K562 (cell line): ENCODE data around the gene MAN2A1. TPM values are rescaled to one million over a fixed set of nuclear protein-coding genes. Genes with fewer than 3 reads are reported as not detected.

ENCODE experiments used
- ATAC-seq: fragments of 200-7000 bp; cut with Tn5 transposase; 3 replicates; pipeline ENCODE4 v1.9.1; 2020; ENCODE audit warnings: moderate library complexity
- BruUV-seq: library from RNA; stranded (reverse); fragments of 400-500 nt; replicated peaks from 2 replicates; lab custom pipeline; 2021; lab: Mats Ljungman, UMichigan
- CTCF ChIA-PET: fragments of 300-600 bp; formaldehyde crosslinking; extraction: SDS; loops from one replicate; lab custom pipeline; 2021; ENCODE audit warnings: low intra/inter-chr PET ratio; lab: Yijun Ruan, JAX
- POLR2A ChIA-PET: fragments of 300-600, 350-650 bp; sonication (Branson Sonifier 250); formaldehyde crosslinking; extraction: SDS; loops from one replicate; lab custom pipeline; 2021; ENCODE audit warnings: antibody characterized with exemption, inconsistent platforms; lab: Yijun Ruan, JAX
- DNase-seq, 4 experiments: peaks; one replicate each; pipeline versions ENCODE4 v3.0.0 to v3.0.0-alpha.2; 2011 to 2018; ENCODE audit warnings: low spot score in 3 of 4, mixed read lengths in 3 of 4; ENCODE audit errors: extremely low read depth in 1 of 4
- FAIRE-seq: peaks from 2 replicates; lab custom pipeline; 2011; peaks lifted over from hg19 to GRCh38; lab: Jason Lieb, UNC
- H2AFZ ChIP-seq: 2 replicates; pipeline ENCODE4 v1.6.0; 2011; ENCODE audit warnings: low read depth, low read length, control low read depth, inconsistent platforms
- H3K27ac ChIP-seq: fragments of 200-600 bp; 3 replicates; pipeline ENCODE4 v1.8.0; 2011; ENCODE audit warnings: low read depth, mild to moderate bottlenecking, control low read depth, inconsistent platforms, low read length, moderate library complexity, mixed read lengths; ENCODE audit errors: extremely low read depth
- H3K27me3 ChIP-seq, 2 experiments: fragments of 300-600 bp in 1 of 2; 2 replicates in 1 of 2; 3 replicates in 1 of 2; pipeline versions ENCODE4 v1.6.0 to v1.8.0; 2011; ENCODE audit warnings: inconsistent platforms in 2 of 2, low read length in 2 of 2, mild to moderate bottlenecking in 1 of 2, mixed read lengths in 1 of 2, moderate library complexity in 1 of 2; ENCODE audit not compliant: control insufficient read depth in 2 of 2, insufficient read depth in 2 of 2
- H3K36me3 ChIP-seq: fragments of 300-600 bp; 3 replicates; pipeline ENCODE4 v1.8.0; 2011; ENCODE audit warnings: mild to moderate bottlenecking, low read length, inconsistent platforms; ENCODE audit not compliant: control insufficient read depth, insufficient read depth
- H3K4me1 ChIP-seq, 2 experiments: fragments of 200-600 bp in 1 of 2; replicated peaks in 1 of 2; 2 replicates in 1 of 2; 3 replicates in 1 of 2; pipeline versions ENCODE4 v1.5.1 to v1.8.0; 2011; ENCODE audit warnings: inconsistent platforms in 2 of 2, low read length in 2 of 2, mild to moderate bottlenecking in 1 of 2, mixed read lengths in 1 of 2, moderate library complexity in 1 of 2; ENCODE audit not compliant: control insufficient read depth in 2 of 2, insufficient read depth in 2 of 2
- H3K4me2 ChIP-seq: 2 replicates; pipeline ENCODE4 v1.6.1; 2011; ENCODE audit warnings: low read length, control low read depth, inconsistent platforms, mixed read lengths; ENCODE audit not compliant: insufficient read depth
- H3K4me3 ChIP-seq: fragments of 200-600 bp; sonication (generic), shearing (Covaris generic); 2 replicates; pipeline ENCODE4 v1.5.1; 2016; ENCODE audit warnings: control low read depth, inconsistent platforms
- H3K79me2 ChIP-seq: fragments of 200-600 bp; 3 replicates; pipeline ENCODE4 v1.8.0; 2011; ENCODE audit warnings: low read length, inconsistent platforms; ENCODE audit not compliant: control insufficient read depth, insufficient read depth
- H3K9ac ChIP-seq, 2 experiments: 2 replicates each; pipeline versions ENCODE4 v1.6.0 to v1.6.1; 2011; ENCODE audit warnings: low read depth in 2 of 2, low read length in 2 of 2, control low read depth in 1 of 2, inconsistent platforms in 1 of 2, mild to moderate bottlenecking in 1 of 2, mixed read lengths in 1 of 2; ENCODE audit not compliant: insufficient read depth in 1 of 2
- H3K9me1 ChIP-seq: one replicate; pipeline ENCODE4 v1.6.0; 2011; ENCODE audit warnings: inconsistent platforms, mild to moderate bottlenecking, low read length, moderate library complexity; ENCODE audit not compliant: control insufficient read depth, insufficient read depth
- H3K9me3 ChIP-seq: replicated peaks from 2 replicates; pipeline ENCODE4 v1.5.1; 2011; ENCODE audit warnings: low read depth, low read length, inconsistent platforms; ENCODE audit not compliant: control insufficient read depth, insufficient read depth
- H4K20me1 ChIP-seq: replicated peaks from 2 replicates; pipeline ENCODE4 v1.6.1; 2011; ENCODE audit warnings: low read length, inconsistent platforms, mixed read lengths; ENCODE audit not compliant: control insufficient read depth, insufficient read depth
- CREB1 ChIP-seq, 2 experiments: sonication (generic) in 1 of 2; formaldehyde crosslinking in 1 of 2; IDR thresholded peaks; 2 replicates each; pipeline versions ENCODE4 v1.6.1 to v1.8.0; 2012 to 2022; ENCODE audit warnings: inconsistent platforms in 1 of 2, mild to moderate bottlenecking in 1 of 2, missing genetic modification reagents in 1 of 2, moderate library complexity in 1 of 2
- EP400 ChIP-seq: fragments of 450-650 bp; IDR thresholded peaks from 2 replicates; pipeline ENCODE4 v1.6.1; 2017; ENCODE audit warnings: antibody characterized with exemption, mild to moderate bottlenecking, moderate library complexity
- ERF ChIP-seq: fragments of 450-650 bp; formaldehyde crosslinking; IDR thresholded peaks from 2 replicates; pipeline ENCODE4 v1.4.0; 2020; ENCODE audit warnings: mild to moderate bottlenecking, mixed read lengths
- HMGN3 ChIP-seq: IDR thresholded peaks from 2 replicates; pipeline ENCODE4 v1.6.1; 2011; ENCODE audit warnings: borderline replicate concordance, low read depth, mild to moderate bottlenecking, mixed read lengths, low read length; ENCODE audit not compliant: insufficient read length; ENCODE audit errors: extremely low read depth
- NCOR1 ChIP-seq: fragments of 450-650 bp; IDR thresholded peaks from 2 replicates; pipeline ENCODE4 v1.6.1; 2016; ENCODE audit warnings: mild to moderate bottlenecking, moderate library complexity
- PRMT5 ChIP-seq: sonication (generic); formaldehyde crosslinking; IDR thresholded peaks from 2 replicates; pipeline ENCODE4 v1.5.0; 2020; ENCODE audit warnings: missing genetic modification reagents
- PYGO2 ChIP-seq: fragments of 450-650 bp; IDR thresholded peaks from 2 replicates; pipeline ENCODE4 v1.6.1; 2016; ENCODE audit warnings: mild to moderate bottlenecking, missing genetic modification characterization, moderate library complexity, missing compliant biosample characterization
- SUPT5H ChIP-seq: fragments of 450-650 bp; IDR thresholded peaks from 2 replicates; pipeline ENCODE4 v1.6.1; 2016
- ZBTB34 ChIP-seq: fragments of 250-450 bp; sonication (Bioruptor Pico); IDR thresholded peaks from 2 replicates; pipeline ENCODE4 v1.8.0; 2021; ENCODE audit warnings: mild to moderate bottlenecking, moderate library complexity
- ZNF143 ChIP-seq: sonication (generic); formaldehyde crosslinking; IDR thresholded peaks from 2 replicates; pipeline ENCODE4 v1.9.0; 2022; ENCODE audit warnings: mild to moderate bottlenecking, missing genetic modification reagents
- ZNF3 ChIP-seq: fragments of 250-450 bp; sonication (Bioruptor Pico); IDR thresholded peaks from 2 replicates; pipeline ENCODE4 v1.5.0; 2021; ENCODE audit warnings: mild to moderate bottlenecking, moderate library complexity
- ZNF398 ChIP-seq: fragments of 250-450 bp; sonication (Bioruptor Pico); IDR thresholded peaks from 2 replicates; pipeline ENCODE4 v1.8.0; 2021; ENCODE audit warnings: moderate library complexity, mild to moderate bottlenecking, inconsistent platforms
- in situ Hi-C: fragments of 300-500 bp; cut with MboI; formaldehyde crosslinking; loops from 4 replicates; pipeline ENCODE4 v1.15.0; 2018; ENCODE audit warnings: inconsistent platforms, mixed read lengths
- intact Hi-C: fragments of 100-400 bp; cut with micrococcal nuclease; formaldehyde crosslinking; loops from 2 replicates; pipeline ENCODE4 v1.14.2; 2022
- polyA plus RNA-seq, 8 experiments: library from polyadenylated mRNA; depleted of rRNA in 4 of 8; stranded (reverse) in 5 of 8; unstranded in 3 of 8; fragments of >200 nt; fragmentation: Nextera tagmentation in 2 of 8; fragmentation: Illumina TruSeq in 1 of 8; extraction: Ambion mirVana in 2 of 8; extraction: Trizol in 1 of 8; gene quantifications; 2 replicates each; pipeline versions ENCODE4 v1.2.1 to v1.2.3, GENCODE V29; 2011 to 2014; ENCODE audit warnings: inconsistent platforms in 1 of 8, missing spikeins in 1 of 8
- total RNA-seq, 7 experiments: library from RNA; depleted of rRNA in 6 of 7; stranded (reverse); fragments of >200 nt in 6 of 7; fragmentation: Illumina TruSeq in 2 of 7; extraction: Trizol in 2 of 7; gene quantifications; 2 replicates each; pipeline versions ENCODE4 v1.2.1 to v1.2.3, GENCODE V29; 2011 to 2021; ENCODE audit warnings: low replicate concordance in 1 of 7
- TF ChIP-seq, protein P1 (sequence below): fragments of 450-650 bp; formaldehyde crosslinking; IDR thresholded peaks from 2 replicates; pipeline ENCODE4 v1.4.0; 2020; ENCODE audit warnings: mild to moderate bottlenecking, moderate library complexity
- TF ChIP-seq, protein P2 (sequence below): fragments of 250-450 bp; sonication (Bioruptor Pico); IDR thresholded peaks from 2 replicates; pipeline ENCODE4 v1.4.0; 2020; ENCODE audit warnings: borderline replicate concordance

Gene MAN2A1
- total and polyA plus RNA-seq, 9 of the 15 experiments (the other 6 are each of a cell fraction or from before 2014, with no cell fraction given) = 5.2 to 32.0 (median 19.8) TPM

GRCh38 chr5:109757490-109757889, 67.8 kb downstream of the MAN2A1 start:
- H3K9ac ChIP-seq = no peak overlapping the region
- intact Hi-C loops (no loop called here), in situ Hi-C loops (no loop called here)
- TF ChIP-seq PRMT5 (CRISPR knock-in tag) (no peak), ERF (CRISPR knock-in tag) (no peak), SUPT5H (no peak), CREB1 (IDR thresholded peaks at IDR 0.05) (no peak), CREB1 (CRISPR knock-in tag; IDR thresholded peaks at IDR 0.05) (no peak), ZBTB34 (CRISPR knock-in tag) (no peak), EP400 (no peak), ZNF3 (no peak), NCOR1 (no peak), HMGN3 (no peak), ZNF398 (CRISPR knock-in tag) (no peak), PYGO2 (tag) (no peak), ZNF143 (CRISPR knock-in tag) (no peak)
- TF ChIP-seq, protein P1, sequence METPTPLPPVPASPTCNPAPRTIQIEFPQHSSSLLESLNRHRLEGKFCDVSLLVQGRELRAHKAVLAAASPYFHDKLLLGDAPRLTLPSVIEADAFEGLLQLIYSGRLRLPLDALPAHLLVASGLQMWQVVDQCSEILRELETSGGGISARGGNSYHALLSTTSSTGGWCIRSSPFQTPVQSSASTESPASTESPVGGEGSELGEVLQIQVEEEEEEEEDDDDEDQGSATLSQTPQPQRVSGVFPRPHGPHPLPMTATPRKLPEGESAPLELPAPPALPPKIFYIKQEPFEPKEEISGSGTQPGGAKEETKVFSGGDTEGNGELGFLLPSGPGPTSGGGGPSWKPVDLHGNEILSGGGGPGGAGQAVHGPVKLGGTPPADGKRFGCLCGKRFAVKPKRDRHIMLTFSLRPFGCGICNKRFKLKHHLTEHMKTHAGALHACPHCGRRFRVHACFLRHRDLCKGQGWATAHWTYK (CRISPR knock-in tag) = no peak
- TF ChIP-seq, protein P2, sequence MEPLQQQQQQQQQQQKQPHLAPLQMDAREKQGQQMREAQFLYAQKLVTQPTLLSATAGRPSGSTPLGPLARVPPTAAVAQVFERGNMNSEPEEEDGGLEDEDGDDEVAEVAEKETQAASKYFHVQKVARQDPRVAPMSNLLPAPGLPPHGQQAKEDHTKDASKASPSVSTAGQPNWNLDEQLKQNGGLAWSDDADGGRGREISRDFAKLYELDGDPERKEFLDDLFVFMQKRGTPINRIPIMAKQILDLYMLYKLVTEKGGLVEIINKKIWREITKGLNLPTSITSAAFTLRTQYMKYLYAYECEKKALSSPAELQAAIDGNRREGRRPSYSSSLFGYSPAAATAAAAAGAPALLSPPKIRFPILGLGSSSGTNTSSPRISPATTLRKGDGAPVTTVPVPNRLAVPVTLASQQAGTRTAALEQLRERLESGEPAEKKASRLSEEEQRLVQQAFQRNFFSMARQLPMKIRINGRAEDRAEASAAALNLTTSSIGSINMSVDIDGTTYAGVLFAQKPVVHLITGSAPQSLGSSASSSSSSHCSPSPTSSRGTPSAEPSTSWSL (CRISPR knock-in tag) = no peak
- H3K4me3 ChIP-seq = no peak overlapping the region
- H3K4me2 ChIP-seq = no peak overlapping the region
- H2AFZ ChIP-seq = no peak overlapping the region
- ChIA-PET CTCF (no interaction called here), POLR2A (interaction anchor here (0.6 kb wide), 1 partner anchor 18 kb away, joined by 4 read pairs; no protein-coding TSS in a partner anchor)
- no peak for FAIRE-seq
- H3K79me2 ChIP-seq = peaks cover 21% of the 10 kb centered on the region; the same call in 2 of the 3 replicates
- no peak for ATAC-seq
- no TSS peak for BruUV-seq
- no peaks in the 10 kb centered on the region for H3K9me3 ChIP-seq
- H3K9me1 ChIP-seq = no peaks in the 10 kb centered on the region
- peaks cover 15% of the 10 kb centered on the region for H3K36me3 ChIP-seq
- DNase-seq = no peak
- H3K4me1 ChIP-seq = peaks cover 0 to 5% of the 10 kb centered on the region in 2 experiments; a peak in 1 of 5 replicates
- no peaks in the 10 kb centered on the region for H4K20me1 ChIP-seq
- H3K27ac ChIP-seq = no peak overlapping the region
- no peaks in the 10 kb centered on the region for H3K27me3 ChIP-seq
